ENCODE results near the gene PIK3C3.

GRCh38 chr18:42005782-42006181 lies 50.7 kb downstream of the PIK3C3 start:
- TF ChIP-seq RAD21 (IDR thresholded peaks at IDR 0.05 in 1 of 2, conservative IDR thresholded peaks at IDR 0.05 in 1 of 2; ENCODE audit: low read depth in 2 of 2, low read length in 2 of 2) (no peak), SIN3A (conservative IDR thresholded peaks at IDR 0.05 in 1 of 2, IDR thresholded peaks at IDR 0.05 in 1 of 2; ENCODE audit: low read depth in 1 of 2, low read length in 2 of 2) (no peak), RXRA (IDR thresholded peaks at IDR 0.05; ENCODE audit: insufficient read depth, low read depth, low read length) (no peak), JUND (IDR thresholded peaks at IDR 0.05; ENCODE audit: low read length) (no peak), MAFK (IDR thresholded peaks at IDR 0.05; ENCODE audit: low read depth, low read length) (no peak), RFX5 (IDR thresholded peaks at IDR 0.05; ENCODE audit: borderline replicate concordance, low read depth, low read length) (no peak), EZH2 (IDR thresholded peaks at IDR 0.05; ENCODE audit: low read depth, low read length, severe bottlenecking) (no peak)
